Breast epithelium (tissue), 3 donors: ENCODE measurements around the gene WIPF2.

ENCODE experiments used
- CTCF ChIP-seq, 3 donors: fragments of 450-650 bp; IDR thresholded peaks; one replicate each; pipeline ENCODE4 v1.5.1; 2016 to 2017; ENCODE audit warnings: antibody characterized with exemption in 3 of 3, mild to moderate bottlenecking in 3 of 3, moderate library complexity in 3 of 3
- POLR2A ChIP-seq: fragments of 450-650 bp; IDR thresholded peaks from one replicate; pipeline ENCODE4 v1.6.1; 2016; ENCODE audit warnings: antibody characterized with exemption, mild to moderate bottlenecking, moderate library complexity

GRCh38 chr17:40287494-40288369 is 68.6 kb downstream of the WIPF2 start, which contains the start of gene CDC6:
- no peak for TF ChIP-seq CTCF (IDR thresholded peaks at IDR 0.05)
- TF ChIP-seq POLR2A = no peak
